Left renal pelvis (tissue), 4 donors: ENCODE measurements around the gene CIBAR2. TPM values are rescaled to one million over a fixed set of nuclear protein-coding genes. Genes with fewer than 3 reads are reported as not detected.
A peak's percentile ranks its signal among the peaks of the same experiment; 100 is the strongest.
"Not testable (repeated sequence)": the region's sequence is repeated elsewhere in the genome, so short reads cannot be mapped to it uniquely, and the experiment has no call there.

Experiments
- DNase-seq, 4 donors: peaks; one replicate each; pipeline ENCODE4 v3.0.0-alpha.2; 2013; ENCODE audit warnings: low read depth in 4 of 4, low spot score in 3 of 4
- polyA plus RNA-seq, 4 donors: library from polyadenylated mRNA; unstranded; fragments of 120-200 nt; gene quantifications; one replicate each; pipeline ENCODE4 v1.2.1, GENCODE V29; 2013; ENCODE audit not compliant: insufficient read length in 4 of 4

The CIBAR2 gene
- polyA plus RNA-seq, 4 donors = 0.16 to 0.29 (median 0.18) TPM; not detected in 1

GRCh38 chr16:85129876-85130704 lies 17.8 kb upstream of the CIBAR2 start:
- no peak for DNase-seq

- no peak for DNase-seq
These were observed 16.0 kb upstream of the CIBAR2 start for GRCh38 chr16:85128079-85128837.

GRCh38 chr16:85127379-85127723 lies 15.1 kb upstream of the CIBAR2 start:
- no peak for DNase-seq

- DNase-seq = peak in 2 of 4 donors; percentile 64 to 82
These were observed 14.6 kb upstream of the CIBAR2 start for GRCh38 chr16:85126705-85127378.

- DNase-seq = no peak
These were observed 14.1 kb upstream of the CIBAR2 start for GRCh38 chr16:85126394-85126704.

- no peak for DNase-seq
These were observed 13.5 kb upstream of the CIBAR2 start for GRCh38 chr16:85125570-85126393.

GRCh38 chr16:85124636-85125346 lies 12.5 kb upstream of the CIBAR2 start:
- DNase-seq = no peak

- DNase-seq = no peak
These were observed 11.8 kb upstream of the CIBAR2 start for GRCh38 chr16:85123891-85124635.

- DNase-seq = not testable (repeated sequence)
These were observed 11.2 kb upstream of the CIBAR2 start for GRCh38 chr16:85123441-85123840.

- DNase-seq = no peak
These were observed 7.7 kb upstream of the CIBAR2 start for GRCh38 chr16:85120006-85120340.

- DNase-seq = no peak
These were observed 5.1 kb upstream of the CIBAR2 start for GRCh38 chr16:85117418-85117817.

GRCh38 chr16:85114909-85115567 lies 2.8 kb upstream of the CIBAR2 start:
- peak in 1 of 4 donors; percentile 66 for DNase-seq

- no peak for DNase-seq
These were observed 1.6 kb upstream of the CIBAR2 start for GRCh38 chr16:85113913-85114312.

- no peak for DNase-seq
These were observed 979 bp upstream of the CIBAR2 start for GRCh38 chr16:85113168-85113733.

GRCh38 chr16:85111184-85111583 lies 1.1 kb downstream of the CIBAR2 start:
- DNase-seq = no peak

GRCh38 chr16:85110105-85110504 lies 2.2 kb downstream of the CIBAR2 start:
- no peak for DNase-seq

- no peak for DNase-seq
These were observed 4.7 kb downstream of the CIBAR2 start for GRCh38 chr16:85107532-85107931.

GRCh38 chr16:85107083-85107482 lies 5.2 kb downstream of the CIBAR2 start:
- no peak for DNase-seq

GRCh38 chr16:85105475-85105874 lies 6.8 kb downstream of the CIBAR2 start:
- no peak for DNase-seq
